Motor neuron (in vitro differentiated cells): ENCODE results near the gene COL11A2. TPM values are rescaled to one million over a fixed set of nuclear protein-coding genes. Genes with fewer than 3 reads are reported as not detected.

Experiments used
- ATAC-seq, 8 experiments: fragments of 200-7000 bp; cut with Tn5 transposase; replicated peaks in 6 of 8; 2 replicates each; pipeline ENCODE4 v1.8.0; 2021; ENCODE audit warnings: mild to moderate bottlenecking in 8 of 8, moderate library complexity in 8 of 8
- H3K27ac ChIP-seq, 2 donors: fragments of 250-450 bp; sonication (Bioruptor Pico); 2 replicates each; pipeline ENCODE4 v1.9.0; 2021; ENCODE audit warnings: antibody characterized with exemption in 2 of 2, mild to moderate bottlenecking in 2 of 2, moderate library complexity in 1 of 2
- H3K4me1 ChIP-seq, 2 donors: fragments of 250-450 bp; sonication (Bioruptor Pico); replicated peaks in 1 of 2; 2 replicates each; pipeline ENCODE4 v1.6.1; 2021; ENCODE audit warnings: antibody characterized with exemption in 2 of 2, mild to moderate bottlenecking in 2 of 2, moderate library complexity in 1 of 2
- H3K4me3 ChIP-seq, 5 donors: fragments of 250-450 bp; sonication (Bioruptor Pico); 2 replicates each; pipeline ENCODE4 v1.9.0; 2021; ENCODE audit warnings: antibody characterized with exemption in 5 of 5, mild to moderate bottlenecking in 5 of 5, moderate library complexity in 4 of 5
- WGBS, 10 experiments: fragments of 450-650 bp; shearing (Covaris generic); methylation state at CpG; one replicate each; pipeline ENCODE4 v1.0.0; 2022; 5-methylcytosine and 5-hydroxymethylcytosine counted together
- in situ Hi-C, 9 experiments: fragments of 400-800 bp; cut with MboI; loops; one replicate each; pipeline ENCODE4 v1.15.0; 2021; ENCODE audit warnings: low sequenced_read_pairs in 9 of 9, low pct_unique_long_range_greater_than_20kb in 2 of 9; ENCODE audit not compliant: unreplicated experiment in 9 of 9
- total RNA-seq, 8 experiments: library from RNA; unstranded; fragments of 300-600 nt; gene quantifications; 2 replicates each; pipeline versions ENCODE4 v1.2.3 to v1.2.4, GENCODE V29; 2022

COL11A2 gene
- total RNA-seq, 8 experiments from 2014 or later = 0.71 to 3.4 (median 2.0) TPM

GRCh38 chr6:33143113-33143770 lies 49.0 kb downstream of the COL11A2 start:
- no peak overlapping the region for H3K4me3 ChIP-seq
- no peak overlapping the region for H3K27ac ChIP-seq
- 15 to 70% (median 50%) methylated on average over 1 to 9 of the region's 14 CpGs; no CpG with 5 or more reads in 1 of the 10 experiments for WGBS, 10 experiments
- no peaks in the 10 kb centered on the region for H3K4me1 ChIP-seq
- in situ Hi-C loops = loop anchor here in 1 of 9 experiments (25.0 kb wide), 1 partner anchor 131 kb away; the partner anchor contains the start of gene HLA-DOA
- no peak for ATAC-seq

GRCh38 chr6:33142501-33143070 lies 49.7 kb downstream of the COL11A2 start:
- no peak overlapping the region for H3K27ac ChIP-seq
- in situ Hi-C loops = loop anchor here in 1 of 9 experiments (25.0 kb wide), 1 partner anchor 130 kb away; the partner anchor contains the start of gene HLA-DOA
- ATAC-seq = no peak
- H3K4me3 ChIP-seq = no peak overlapping the region
- WGBS, 10 experiments = 0 to 79% (median 56%) methylated on average over 3 to 5 of the region's 5 CpGs; no CpG with 5 or more reads in 2 of the 10 experiments
- no peaks in the 10 kb centered on the region for H3K4me1 ChIP-seq

- Histone ChIP-seq H3K4me1 (no peaks in the 10 kb centered on the region), H3K4me3 (no peak overlapping the region), H3K27ac (no peak overlapping the region)
- no peak for ATAC-seq
- 10 to 79% (median 75%) methylated on average over 2 to 7 of the region's 7 CpGs; no CpG with 5 or more reads in 2 of the 10 experiments for WGBS, 10 experiments
- in situ Hi-C loops = loop anchor here in 1 of 9 experiments (25.0 kb wide), 1 partner anchor 128 kb away; the partner anchor contains the start of gene HLA-DOA
Measured at GRCh38 chr6:33140556-33140955, 51.7 kb downstream of the COL11A2 start.

GRCh38 chr6:33139596-33140206 lies 52.6 kb downstream of the COL11A2 start:
- Histone ChIP-seq H3K4me1 (no peaks in the 10 kb centered on the region), H3K4me3 (no peak overlapping the region), H3K27ac (no peak overlapping the region)
- no peak for ATAC-seq
- WGBS, 10 experiments = 33 to 100% (median 71%) methylated on average over 1 to 8 of the region's 8 CpGs; no CpG with 5 or more reads in 1 of the 10 experiments
- in situ Hi-C loops = loop anchor here in 1 of 9 experiments (25.0 kb wide), 1 partner anchor 127 kb away; the partner anchor contains the start of gene HLA-DOA

GRCh38 chr6:33136310-33136900 lies 55.9 kb downstream of the COL11A2 start:
- 18 to 95% (median 49%) methylated on average over 1 to 4 of the region's 4 CpGs for WGBS, 10 experiments
- no peaks in the 10 kb centered on the region for H3K4me1 ChIP-seq
- no peak overlapping the region for H3K4me3 ChIP-seq
- ATAC-seq = no peak
- in situ Hi-C loops = loop anchor here in 1 of 9 experiments (25.0 kb wide), 1 partner anchor 124 kb away; the partner anchor contains the start of gene HLA-DOA
- no peak overlapping the region for H3K27ac ChIP-seq

GRCh38 chr6:33132081-33132524 lies 60.2 kb downstream of the COL11A2 start:
- no peak overlapping the region for H3K4me3 ChIP-seq
- H3K27ac ChIP-seq = no peak overlapping the region
- no peaks in the 10 kb centered on the region for H3K4me1 ChIP-seq
- no peak for ATAC-seq
- in situ Hi-C loops = loop anchor here in 1 of 9 experiments (25.0 kb wide), 1 partner anchor 120 kb away; the partner anchor contains the start of gene HLA-DOA
- 26 to 88% (median 40%) methylated on average over 3 to 8 of the region's 8 CpGs; no CpG with 5 or more reads in 1 of the 10 experiments for WGBS, 10 experiments

- ATAC-seq = no peak
- Histone ChIP-seq H3K27ac (no peak overlapping the region), H3K4me3 (no peak overlapping the region), H3K4me1 (peaks cover 0 to 7% of the 10 kb centered on the region in 2 donors)
- in situ Hi-C loops = loop anchor here in 1 of 9 experiments (25.0 kb wide), 1 partner anchor 116 kb away; the partner anchor contains the start of gene HLA-DOA
- 20 to 78% (median 52%) methylated on average over 2 to 3 of the region's 3 CpGs; no CpG with 5 or more reads in 4 of the 10 experiments for WGBS, 10 experiments
Measured at GRCh38 chr6:33128318-33128717, 63.9 kb downstream of the COL11A2 start.

- Histone ChIP-seq H3K4me1 (peaks cover 0 to 7% of the 10 kb centered on the region in 2 donors), H3K27ac (no peak overlapping the region), H3K4me3 (no peak overlapping the region)
- whole genome bisulfite sequencing, 10 experiments = 28 to 83% (median 58%) methylated on average over 1 to 5 of the region's 5 CpGs
- in situ Hi-C loops = loop anchor here in 1 of 9 experiments (25.0 kb wide), 1 partner anchor 114 kb away; the partner anchor contains the start of gene HLA-DOA
- ATAC-seq = peak in 3 of 8 experiments; percentile 40 to 86 (median 67)
Measured at GRCh38 chr6:33126101-33126714, 66.1 kb downstream of the COL11A2 start.

- Histone ChIP-seq H3K27ac (no peak overlapping the region), H3K4me3 (no peak overlapping the region)
- 0 to 91% (median 38%) methylated on average over 2 to 4 of the region's 4 CpGs; no CpG with 5 or more reads in 1 of the 10 experiments for WGBS, 10 experiments
Measured at GRCh38 chr6:33124947-33125346, 67.3 kb downstream of the COL11A2 start.

GRCh38 chr6:33124525-33124901 lies 67.8 kb downstream of the COL11A2 start:
- in situ Hi-C loops = loop anchor here in 2 of 9 experiments (25.0 kb wide), 1 partner anchor 113 kb away; no protein-coding TSS in a partner anchor
- Histone ChIP-seq H3K4me3 (no peak overlapping the region), H3K27ac (no peak overlapping the region), H3K4me1 (peaks cover 0 to 7% of the 10 kb centered on the region in 2 donors)
- peak in 1 of 8 experiments; percentile 42 for ATAC-seq
- 28 to 100% (median 42%) methylated on average over 1 to 4 of the region's 4 CpGs; no CpG with 5 or more reads in 1 of the 10 experiments for WGBS, 10 experiments

More at GRCh38 chr6:33124947-33125346, 67.3 kb downstream of the COL11A2 start:
- H3K4me1 ChIP-seq = peaks cover 0 to 7% of the 10 kb centered on the region in 2 donors
- ATAC-seq = no peak
- in situ Hi-C loops = loop anchor here in 3 of 9 experiments (25.0 kb wide), 2 partner anchors 112 to 113 kb away; partner anchors contain the start of gene HLA-DOA (in 1 of the 3)

- no peak overlapping the region for H3K27ac ChIP-seq
- WGBS, 10 experiments = 49 to 82% (median 76%) methylated on average over 2 to 19 of the region's 20 CpGs
- in situ Hi-C loops = loop anchor here in 2 of 9 experiments (25.0 kb wide), 1 partner anchor 113 kb away; no protein-coding TSS in a partner anchor
- peak overlapping the region in 1 of 5 donors; percentile 6 for H3K4me3 ChIP-seq
- H3K4me1 ChIP-seq = peaks cover 0 to 7% of the 10 kb centered on the region in 2 donors
- peak in 4 of 8 experiments; percentile 50 to 81 (median 70) for ATAC-seq
Measured at GRCh38 chr6:33123732-33124524, 68.3 kb downstream of the COL11A2 start.
